ENCODE data around the gene NECTIN3.

GRCh38 chr3:111227216-111227615 lies 155.6 kb downstream of the NECTIN3 start:
- TF ChIP-seq FOXM1 (IDR thresholded peaks at IDR 0.05; ENCODE audit: borderline replicate concordance, low read depth) (no peak), CEBPB (IDR thresholded peaks at IDR 0.05) (no peak), EP300 (IDR thresholded peaks at IDR 0.05; ENCODE audit: borderline replicate concordance) (no peak), REST (IDR thresholded peaks at IDR 0.05; ENCODE audit: low read depth) (no peak), CREB1 (IDR thresholded peaks at IDR 0.05; ENCODE audit: low read depth) (no peak), TAF1 (IDR thresholded peaks at IDR 0.05; ENCODE audit: low read depth) (no peak), MAX (IDR thresholded peaks at IDR 0.05) (no peak), RAD21 (IDR thresholded peaks at IDR 0.05; ENCODE audit: low read depth) (no peak)

All from Ishikawa (cell line).